Nephron progenitor cell (in vitro differentiated cells): Measurements from ENCODE around the gene KIT.
A peak's percentile ranks its signal among the peaks of the same experiment; 100 is the strongest.

Experiments used
- DNase-seq: peaks from one replicate; pipeline ENCODE4 v3.0.0; 2021
- H3K27ac Mint-ChIP-seq: 2 replicates; pipeline ENCODE4 v1.8.0; 2021; ENCODE audit warnings: mild to moderate bottlenecking, moderate library complexity, mixed read lengths
- H3K27me3 Mint-ChIP-seq: 2 replicates; pipeline ENCODE4 v1.8.0; 2021; ENCODE audit warnings: mild to moderate bottlenecking, low read depth, mixed read lengths; ENCODE audit not compliant: poor library complexity
- H3K36me3 Mint-ChIP-seq: 2 replicates; pipeline ENCODE4 v1.8.0; 2021; ENCODE audit warnings: low read depth, mixed read lengths
- H3K4me1 Mint-ChIP-seq: 2 replicates; pipeline ENCODE4 v1.8.0; 2021; ENCODE audit warnings: mixed read lengths
- H3K4me3 Mint-ChIP-seq: 2 replicates; pipeline ENCODE4 v1.8.0; 2021; ENCODE audit warnings: mild to moderate bottlenecking, moderate library complexity, mixed read lengths
- H3K9me3 Mint-ChIP-seq: 2 replicates; pipeline ENCODE4 v1.8.0; 2021; ENCODE audit warnings: mild to moderate bottlenecking, moderate library complexity, mixed read lengths
- CTCF ChIP-seq: fragments of 200-600 bp; sonication (generic); IDR thresholded peaks from 2 replicates; pipeline ENCODE4 v1.5.0; 2021; ENCODE audit warnings: antibody characterized with exemption

The KIT gene

GRCh38 chr4:54709400-54709799 lies 51.6 kb downstream of the KIT start:
- H3K4me3 Mint-ChIP-seq: no peak overlapping the region
- no peaks in the 10 kb centered on the region for H3K27me3 Mint-ChIP-seq
- H3K4me1 Mint-ChIP-seq: no peaks in the 10 kb centered on the region
- DNase-seq: no peak
- H3K27ac Mint-ChIP-seq: no peak overlapping the region
- no peak for TF ChIP-seq CTCF
- no peaks in the 10 kb centered on the region for H3K9me3 Mint-ChIP-seq
- H3K36me3 Mint-ChIP-seq: peaks cover 57% of the 10 kb centered on the region

- Mint-ChIP-seq H3K27ac (no peak overlapping the region), H3K36me3 (peaks cover 50% of the 10 kb centered on the region), H3K27me3 (no peaks in the 10 kb centered on the region), H3K9me3 (no peaks in the 10 kb centered on the region), H3K4me1 (no peaks in the 10 kb centered on the region), H3K4me3 (no peak overlapping the region)
- no peak for DNase-seq
- no peak for TF ChIP-seq CTCF
Observed at GRCh38 chr4:54712206-54712605, 54.4 kb downstream of the KIT start.

- Mint-ChIP-seq H3K4me3 (no peak overlapping the region), H3K9me3 (no peaks in the 10 kb centered on the region), H3K27ac (peak overlapping the region; percentile 70), H3K27me3 (no peaks in the 10 kb centered on the region), H3K4me1 (no peaks in the 10 kb centered on the region), H3K36me3 (peaks cover 26% of the 10 kb centered on the region)
- DNase-seq: no peak
- no peak for TF ChIP-seq CTCF
Observed at GRCh38 chr4:54714631-54715030, 56.9 kb downstream of the KIT start.

- H3K9me3 Mint-ChIP-seq: no peaks in the 10 kb centered on the region
- TF ChIP-seq CTCF: no peak
- H3K27ac Mint-ChIP-seq: no peak overlapping the region
- H3K27me3 Mint-ChIP-seq: no peaks in the 10 kb centered on the region
- no peaks in the 10 kb centered on the region for H3K4me1 Mint-ChIP-seq
- H3K4me3 Mint-ChIP-seq: no peak overlapping the region
- DNase-seq: no peak
- H3K36me3 Mint-ChIP-seq: peaks cover 11% of the 10 kb centered on the region
Observed at GRCh38 chr4:54716478-54717065, 58.8 kb downstream of the KIT start.

GRCh38 chr4:54717694-54718093 lies 59.9 kb downstream of the KIT start:
- H3K36me3 Mint-ChIP-seq: peaks cover 11% of the 10 kb centered on the region
- no peaks in the 10 kb centered on the region for H3K9me3 Mint-ChIP-seq
- H3K27ac Mint-ChIP-seq: no peak overlapping the region
- DNase-seq: no peak
- no peaks in the 10 kb centered on the region for H3K27me3 Mint-ChIP-seq
- TF ChIP-seq CTCF: no peak
- H3K4me1 Mint-ChIP-seq: no peaks in the 10 kb centered on the region
- no peak overlapping the region for H3K4me3 Mint-ChIP-seq

- Mint-ChIP-seq H3K4me3 (no peak overlapping the region), H3K27ac (no peak overlapping the region), H3K4me1 (no peaks in the 10 kb centered on the region), H3K36me3 (peaks cover 11% of the 10 kb centered on the region), H3K9me3 (no peaks in the 10 kb centered on the region), H3K27me3 (no peaks in the 10 kb centered on the region)
- no peak for TF ChIP-seq CTCF
- no peak for DNase-seq
Observed at GRCh38 chr4:54719378-54719777, 61.6 kb downstream of the KIT start.
